Caco-2 (cell line): ENCODE data around the gene FAM221A. TPM values are rescaled to one million over a fixed set of nuclear protein-coding genes. Genes with fewer than 3 reads are reported as not detected.

ENCODE experiments used
- BruUV-seq: library from RNA; stranded (reverse); fragments of 400-500 nt; replicated peaks from 2 replicates; lab custom pipeline; 2021; lab: Mats Ljungman, UMichigan
- CTCF ChIA-PET: fragments of 300-600 bp; sonication (Branson Sonifier 250); formaldehyde crosslinking; loops from one replicate; lab custom pipeline; 2022; ENCODE audit warnings: antibody characterized with exemption; lab: Charles Lee
- POLR2A ChIA-PET: fragments of 300-600 bp; sonication (Branson Sonifier 250); formaldehyde crosslinking; loops from one replicate; lab custom pipeline; 2022; ENCODE audit warnings: antibody characterized with exemption; lab: Charles Lee
- DNase-seq, 2 experiments: peaks; one replicate each; pipeline versions ENCODE4 v3.0.0 to v3.0.0-alpha.2; 2020 to 2022
- H3K27me3 ChIP-seq: replicated peaks from 2 replicates; pipeline ENCODE4 v1.6.0; 2011; ENCODE audit warnings: low read length; ENCODE audit not compliant: control insufficient read depth, insufficient read depth
- H3K36me3 ChIP-seq: 2 replicates; pipeline ENCODE4 v1.5.1; 2011; ENCODE audit warnings: low read length; ENCODE audit not compliant: control insufficient read depth, insufficient read depth
- H3K4me1 ChIP-seq: fragments of 250-450 bp; sonication (Bioruptor Pico); 2 replicates; pipeline ENCODE4 v1.5.1; 2020; ENCODE audit warnings: mild to moderate bottlenecking
- H3K4me3 ChIP-seq: 2 replicates; pipeline ENCODE4 v1.5.1; 2011; ENCODE audit warnings: low read depth, mild to moderate bottlenecking, control low read depth, low read length
- H3K9me3 ChIP-seq: fragments of 250-450 bp; sonication (Bioruptor Pico); 2 replicates; pipeline ENCODE4 v1.5.1; 2020; ENCODE audit warnings: mild to moderate bottlenecking, moderate library complexity
- H3K27ac Mint-ChIP-seq: one replicate; pipeline ENCODE4 v1.8.0; 2022; ENCODE audit warnings: mixed read lengths; ENCODE audit not compliant: unreplicated experiment
- H3K27me3 Mint-ChIP-seq: one replicate; pipeline ENCODE4 v1.8.0; 2022; ENCODE audit warnings: mixed read lengths; ENCODE audit not compliant: insufficient read depth, unreplicated experiment
- H3K36me3 Mint-ChIP-seq: one replicate; pipeline ENCODE4 v1.8.0; 2022; ENCODE audit warnings: mild to moderate bottlenecking, mixed read lengths; ENCODE audit not compliant: insufficient read depth, unreplicated experiment
- H3K4me1 Mint-ChIP-seq: one replicate; pipeline ENCODE4 v1.8.0; 2022; ENCODE audit warnings: low read depth, mixed read lengths; ENCODE audit not compliant: unreplicated experiment
- H3K4me3 Mint-ChIP-seq: one replicate; pipeline ENCODE4 v1.8.0; 2022; ENCODE audit warnings: mild to moderate bottlenecking, moderate library complexity, mixed read lengths; ENCODE audit not compliant: unreplicated experiment
- H3K9me3 Mint-ChIP-seq: one replicate; pipeline ENCODE4 v1.8.0; 2022; ENCODE audit warnings: mixed read lengths; ENCODE audit not compliant: unreplicated experiment
- CTCF ChIP-seq, 2 experiments: fragments of 200-600 bp in 1 of 2; IDR thresholded peaks; 1 replicate in 1 of 2; 2 replicates in 1 of 2; pipeline versions ENCODE4 v1.5.1 to v1.8.0; 2011 to 2022; ENCODE audit warnings: antibody characterized with exemption in 1 of 2, control low read depth in 1 of 2, inconsistent platforms in 1 of 2, low read depth in 1 of 2, low read length in 1 of 2, mild to moderate bottlenecking in 1 of 2, moderate library complexity in 1 of 2; ENCODE audit not compliant: insufficient read depth in 1 of 2, severe bottlenecking in 1 of 2, unreplicated experiment in 1 of 2
- intact Hi-C: fragments of 100-400 bp; cut with micrococcal nuclease; formaldehyde crosslinking; loops from one replicate; pipeline ENCODE4 v1.10.0; 2022; ENCODE audit not compliant: unreplicated experiment
- total RNA-seq: library from RNA; stranded (reverse); gene quantifications from 2 replicates; pipeline ENCODE4 v1.2.3, GENCODE V29; 2022

The FAM221A gene
- total RNA-seq, 1 experiment from 2014 or later, result 19.1 TPM

DNA sequence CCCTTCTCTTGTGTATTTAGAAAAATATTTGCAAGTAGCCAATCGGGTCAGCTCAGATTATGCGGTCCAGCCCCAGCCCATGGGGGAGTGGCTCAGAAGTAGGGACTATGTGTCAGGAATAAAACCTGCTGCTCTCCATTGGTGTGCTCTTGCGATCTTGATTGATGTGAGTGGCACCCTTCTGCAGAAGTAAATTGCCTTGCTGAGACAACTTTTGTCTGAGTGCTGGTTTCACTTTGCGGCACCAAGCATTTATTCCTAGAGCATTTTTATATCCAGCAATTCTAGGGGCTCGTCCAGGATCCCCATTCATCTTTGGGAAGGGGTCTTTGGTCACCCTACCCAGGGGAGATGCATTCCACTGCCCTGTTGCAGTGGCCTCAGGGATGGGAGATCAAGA, 26.1 kb upstream of the FAM221A start:
- POLR2A ChIA-PET, result no interaction called here
- Mint-ChIP-seq H3K4me3 (no peak overlapping the region), H3K36me3 (no peaks in the 10 kb centered on the region), H3K4me1 (peaks cover 7% of the 10 kb centered on the region), H3K9me3 (peaks cover 38% of the 10 kb centered on the region), H3K27ac (no peak overlapping the region), H3K27me3 (no peaks in the 10 kb centered on the region)
- peaks cover 36% of the 10 kb centered on the region for H3K9me3 ChIP-seq
- intact Hi-C loops, result loop anchor here (1.0 kb wide), 2 partner anchors 58 to 84 kb away; no protein-coding TSS in a partner anchor
- no peak for TF ChIP-seq CTCF (IDR thresholded peaks at IDR 0.05; ENCODE audit: insufficient read depth in 1 of 2, low read depth in 1 of 2, low read length in 1 of 2, severe bottlenecking in 1 of 2, unreplicated experiment in 1 of 2)
- H3K4me1 ChIP-seq, result no peaks in the 10 kb centered on the region; the same call in 1 of the 2 replicates
- no peak for DNase-seq
- no peaks in the 10 kb centered on the region for H3K36me3 ChIP-seq
- no TSS peak for BruUV-seq
- H3K27me3 ChIP-seq, result no peaks in the 10 kb centered on the region
- no peak overlapping the region for H3K4me3 ChIP-seq
- CTCF ChIA-PET, result no interaction called here

DNA sequence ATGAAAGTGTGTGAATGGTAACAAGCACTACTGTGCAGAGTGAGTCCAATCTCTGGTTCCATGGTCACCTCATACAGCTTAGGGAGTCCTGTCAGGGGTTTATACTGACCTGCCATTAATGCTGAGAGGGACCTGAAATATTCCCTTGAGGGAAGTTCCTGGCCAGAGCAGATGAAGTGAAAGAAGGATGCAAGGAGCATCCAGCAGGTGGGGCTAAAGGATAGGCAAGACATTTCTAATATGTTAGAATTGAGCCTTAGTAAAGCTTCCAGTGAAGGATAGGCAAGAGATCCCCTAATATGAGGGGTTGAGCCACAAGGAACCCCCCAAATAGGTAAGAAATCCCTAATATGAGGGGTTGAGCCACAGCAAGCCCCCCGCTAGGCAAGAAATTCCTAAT, 25.5 kb upstream of the FAM221A start:
- peak in 1 of 2 experiments; percentile 30 for DNase-seq
- peak in 1 of 2 experiments; percentile 12 for TF ChIP-seq CTCF (IDR thresholded peaks at IDR 0.05; ENCODE audit: insufficient read depth in 1 of 2, low read depth in 1 of 2, low read length in 1 of 2, severe bottlenecking in 1 of 2, unreplicated experiment in 1 of 2)
- H3K4me3 ChIP-seq, result no peak overlapping the region

GRCh38 chr7:23655433-23655832, 24.6 kb upstream of the FAM221A start:
- intact Hi-C loops, result no loop called here
- H3K27me3 Mint-ChIP-seq, result no peaks in the 10 kb centered on the region
- Histone ChIP-seq H3K4me3 (no peak overlapping the region), H3K4me1 (no peaks in the 10 kb centered on the region; the same call in 1 of the 2 replicates), H3K9me3 (peaks cover 41% of the 10 kb centered on the region), H3K27me3 (no peaks in the 10 kb centered on the region), H3K36me3 (no peaks in the 10 kb centered on the region)
- TF ChIP-seq CTCF (IDR thresholded peaks at IDR 0.05; ENCODE audit: insufficient read depth in 1 of 2, low read depth in 1 of 2, low read length in 1 of 2, severe bottlenecking in 1 of 2, unreplicated experiment in 1 of 2), result no peak
- POLR2A ChIA-PET, result no interaction called here
- peaks cover 42% of the 10 kb centered on the region for H3K9me3 Mint-ChIP-seq
- CTCF ChIA-PET, result no interaction called here
- DNase-seq, result no peak
- no TSS peak for BruUV-seq
- H3K4me1 Mint-ChIP-seq, result peaks cover 7% of the 10 kb centered on the region
- no peaks in the 10 kb centered on the region for H3K36me3 Mint-ChIP-seq
- H3K4me3 Mint-ChIP-seq, result no peak overlapping the region
- no peak overlapping the region for H3K27ac Mint-ChIP-seq

More for the DNA sequence above, 25.5 kb upstream of the FAM221A start:
- Histone ChIP-seq H3K27me3 (no peaks in the 10 kb centered on the region), H3K36me3 (no peaks in the 10 kb centered on the region), H3K9me3 (peaks cover 41% of the 10 kb centered on the region), H3K4me1 (no peaks in the 10 kb centered on the region; the same call in 1 of the 2 replicates)
- peaks cover 7% of the 10 kb centered on the region for H3K4me1 Mint-ChIP-seq
- POLR2A ChIA-PET, result no interaction called here
- no TSS peak for BruUV-seq
- H3K27me3 Mint-ChIP-seq, result no peaks in the 10 kb centered on the region
- no peak overlapping the region for H3K27ac Mint-ChIP-seq
- no peak overlapping the region for H3K4me3 Mint-ChIP-seq
- H3K9me3 Mint-ChIP-seq, result peaks cover 42% of the 10 kb centered on the region
- no peaks in the 10 kb centered on the region for H3K36me3 Mint-ChIP-seq
- CTCF ChIA-PET, result interaction anchor here (0.7 kb wide), 1 partner anchor 42 kb away, joined by 3 read pairs; no protein-coding TSS in a partner anchor
- intact Hi-C loops, result loop anchor here (1.0 kb wide), 2 partner anchors 58 to 84 kb away; no protein-coding TSS in a partner anchor
